Ectodermal cell (in vitro differentiated cells): ENCODE data around the gene TBPL2.
"Not testable (repeated sequence)": the region's sequence is repeated elsewhere in the genome, so short reads cannot be mapped to it uniquely, and the experiment has no call there.

Experiments
- H3K27ac ChIP-seq: 2 replicates; pipeline ENCODE4 v1.7.0; 2013; ENCODE audit warnings: mild to moderate bottlenecking, low read depth, low read length; ENCODE audit not compliant: insufficient read depth, poor library complexity, severe bottlenecking
- H3K27me3 ChIP-seq: 2 replicates; pipeline ENCODE4 v1.7.0; 2013; ENCODE audit warnings: mild to moderate bottlenecking, low read length; ENCODE audit not compliant: insufficient read depth, control insufficient read depth, poor library complexity, severe bottlenecking
- H3K36me3 ChIP-seq: one replicate; pipeline ENCODE4 v1.7.0; 2013; ENCODE audit warnings: low read length; ENCODE audit not compliant: control insufficient read depth, insufficient read depth
- H3K4me1 ChIP-seq: one replicate; pipeline ENCODE4 v1.7.0; 2013; ENCODE audit warnings: low read length; ENCODE audit not compliant: control insufficient read depth, insufficient read depth
- H3K4me3 ChIP-seq: 2 replicates; pipeline ENCODE4 v1.7.0; 2013; ENCODE audit warnings: low read depth, low read length, control low read depth; ENCODE audit not compliant: insufficient read depth
- H3K9me3 ChIP-seq: 2 replicates; pipeline ENCODE4 v1.7.0; 2013; ENCODE audit warnings: mild to moderate bottlenecking, low read length, moderate library complexity; ENCODE audit not compliant: control insufficient read depth
- WGBS, 2 experiments: methylation state at CpG; one replicate each; pipeline ENCODE4 v1.1.7; 2013; ENCODE audit warnings: missing lambda C conversion rate in 2 of 2; 5-methylcytosine and 5-hydroxymethylcytosine counted together

Gene TBPL2

DNA sequence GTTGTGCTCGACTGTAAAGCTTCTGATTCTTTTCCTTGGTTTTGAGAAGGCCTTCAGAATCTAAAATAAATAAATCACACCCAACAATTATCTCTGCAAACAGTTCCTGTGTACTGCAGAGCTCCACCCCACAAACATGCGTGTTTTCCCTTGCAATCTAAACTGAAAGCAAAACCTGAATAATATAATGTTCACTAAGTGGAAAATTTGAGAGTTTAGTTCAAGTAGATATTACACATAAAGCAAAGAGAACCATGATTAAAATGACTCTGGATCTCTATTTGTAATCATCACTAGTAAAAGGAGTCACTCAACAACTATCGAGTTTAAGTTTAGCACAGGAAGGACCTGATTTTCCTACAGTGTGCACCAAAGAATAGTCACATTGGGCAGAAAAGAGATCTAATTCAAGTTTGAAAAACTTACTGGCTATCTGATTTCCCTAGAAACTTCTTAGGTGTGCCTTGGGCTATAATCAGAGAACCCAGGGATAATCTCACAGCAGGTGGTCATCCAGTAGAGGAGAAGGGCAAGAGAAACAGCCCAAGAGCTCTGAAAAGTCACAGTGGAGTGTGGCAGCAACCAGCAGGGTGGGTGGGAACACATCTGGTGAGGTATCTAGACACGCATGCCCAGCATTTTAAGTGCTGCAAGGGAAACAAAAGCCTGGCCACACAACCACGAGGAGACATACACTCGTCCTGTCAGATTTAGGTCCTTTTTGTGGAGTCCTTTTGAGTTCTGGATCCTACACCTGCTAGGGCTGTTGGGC lies 54.2 kb downstream of the TBPL2 start:
- 90 to 95% methylated on average over 6 of the region's 6 CpGs for WGBS, 2 experiments
- Histone ChIP-seq H3K36me3 (peaks cover 12% of the 10 kb centered on the region), H3K4me3 (no peak overlapping the region), H3K4me1 (no peaks in the 10 kb centered on the region), H3K27ac (no peak overlapping the region), H3K9me3 (no peaks in the 10 kb centered on the region), H3K27me3 (no peaks in the 10 kb centered on the region)

DNA sequence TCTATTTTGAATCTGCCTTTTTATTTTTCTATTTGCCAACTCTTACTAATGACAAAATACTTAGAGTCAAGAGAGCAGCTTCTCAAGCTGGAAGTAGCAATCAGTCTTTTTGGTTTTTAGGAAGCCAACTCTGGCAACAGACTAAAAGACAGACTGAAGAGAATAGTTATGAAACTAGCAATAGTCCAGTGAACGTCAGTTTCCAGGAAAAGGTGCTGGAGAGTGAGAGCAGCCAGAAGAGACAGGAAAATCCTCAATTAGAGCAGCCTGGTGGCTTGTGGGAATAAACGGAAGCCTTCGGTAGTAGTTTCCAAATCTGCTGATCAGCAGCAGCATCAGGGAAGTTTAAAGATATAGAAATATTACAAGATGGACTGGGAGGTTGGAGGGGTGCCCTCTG lies 55.9 kb downstream of the TBPL2 start:
- Histone ChIP-seq H3K36me3 (peaks cover 16% of the 10 kb centered on the region), H3K4me1 (no peaks in the 10 kb centered on the region), H3K27me3 (no peaks in the 10 kb centered on the region), H3K27ac (no peak overlapping the region), H3K9me3 (no peaks in the 10 kb centered on the region), H3K4me3 (no peak overlapping the region)
- WGBS, 2 experiments: 95% methylated on average over 3 of the region's 3 CpGs

DNA sequence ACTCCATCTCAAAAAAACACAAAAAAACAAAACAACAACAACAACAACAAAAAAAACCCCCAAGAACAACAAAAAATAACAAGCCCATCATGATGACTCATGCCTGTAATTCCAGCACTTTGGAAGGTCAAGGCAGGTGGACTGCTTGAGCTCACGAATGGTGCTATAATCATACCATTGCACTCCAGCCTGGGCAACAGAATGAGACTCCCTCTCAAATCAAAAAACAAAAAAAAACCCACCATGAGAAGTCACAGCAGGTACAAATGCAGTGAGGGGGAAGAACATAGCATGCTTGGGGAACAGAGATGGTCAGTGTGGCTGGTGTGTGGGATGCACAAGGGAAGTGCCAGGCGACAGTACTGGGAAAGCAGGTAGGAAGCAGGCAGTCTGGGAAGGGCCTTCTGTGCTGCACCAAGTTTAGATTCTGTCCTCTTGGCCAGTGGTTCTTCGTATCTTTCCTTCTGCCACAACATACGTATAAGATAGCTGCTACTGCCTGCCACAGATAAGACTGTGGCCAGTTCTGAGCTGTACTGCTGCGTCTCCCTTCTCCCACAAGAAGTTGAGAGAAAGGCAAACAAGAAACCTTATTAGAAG lies 56.8 kb downstream of the TBPL2 start:
- peaks cover 16% of the 10 kb centered on the region for H3K36me3 ChIP-seq
- no peaks in the 10 kb centered on the region for H3K4me1 ChIP-seq
- WGBS, 2 experiments: 90 to 91% methylated on average over 5 of the region's 5 CpGs
- H3K4me3 ChIP-seq: no peak overlapping the region
- no peaks in the 10 kb centered on the region for H3K9me3 ChIP-seq
- H3K27me3 ChIP-seq: no peaks in the 10 kb centered on the region
- no peak overlapping the region for H3K27ac ChIP-seq

DNA sequence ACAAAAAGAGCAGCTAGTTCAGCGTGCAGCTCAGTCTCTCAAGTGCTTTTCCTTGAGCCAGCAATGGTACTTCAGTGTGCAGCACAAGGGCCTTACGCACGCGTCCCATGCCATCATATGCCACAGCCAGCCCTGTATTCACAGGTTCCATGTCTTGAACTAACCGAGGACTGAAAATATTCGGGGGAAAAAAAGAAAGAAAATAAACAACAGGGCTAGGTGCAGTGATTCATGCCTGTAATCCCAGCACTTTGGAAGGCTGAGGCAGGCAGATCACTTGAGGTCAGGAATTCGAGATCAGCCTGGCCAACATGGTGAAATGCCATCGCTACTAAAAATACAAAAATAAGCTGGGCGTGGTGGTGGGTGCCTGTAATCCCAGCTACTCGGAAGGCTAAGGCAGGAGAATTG lies 57.4 kb downstream of the TBPL2 start:
- 93 to 95% methylated on average over 10 of the region's 10 CpGs for WGBS, 2 experiments
- not testable (repeated sequence) for H3K4me3 ChIP-seq, H3K27ac ChIP-seq, H3K27me3 ChIP-seq, H3K9me3 ChIP-seq, H3K4me1 ChIP-seq
- H3K36me3 ChIP-seq: peaks cover 18% of the 10 kb centered on the region

DNA sequence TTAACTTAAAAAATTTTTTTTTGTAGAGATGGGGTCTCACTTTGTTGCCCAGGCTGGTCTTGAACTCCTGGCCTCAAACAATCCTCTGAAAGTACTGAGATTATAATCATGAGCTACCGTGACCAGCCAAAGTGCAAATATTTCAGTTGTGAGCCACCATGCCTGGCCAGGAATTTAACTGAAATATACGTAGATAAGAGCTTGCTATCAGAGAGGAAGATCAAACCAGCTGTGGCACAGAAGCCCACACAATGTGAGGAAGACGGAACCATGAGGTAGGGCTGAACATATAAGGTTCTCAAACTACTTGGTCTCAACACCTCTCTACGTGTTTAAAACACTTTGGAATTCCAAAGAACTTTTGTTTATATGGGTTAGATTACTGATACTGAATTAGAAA lies 57.9 kb downstream of the TBPL2 start:
- no peaks in the 10 kb centered on the region for H3K27me3 ChIP-seq
- WGBS, 2 experiments: 92 to 97% methylated on average over 3 of the region's 4 CpGs

DNA sequence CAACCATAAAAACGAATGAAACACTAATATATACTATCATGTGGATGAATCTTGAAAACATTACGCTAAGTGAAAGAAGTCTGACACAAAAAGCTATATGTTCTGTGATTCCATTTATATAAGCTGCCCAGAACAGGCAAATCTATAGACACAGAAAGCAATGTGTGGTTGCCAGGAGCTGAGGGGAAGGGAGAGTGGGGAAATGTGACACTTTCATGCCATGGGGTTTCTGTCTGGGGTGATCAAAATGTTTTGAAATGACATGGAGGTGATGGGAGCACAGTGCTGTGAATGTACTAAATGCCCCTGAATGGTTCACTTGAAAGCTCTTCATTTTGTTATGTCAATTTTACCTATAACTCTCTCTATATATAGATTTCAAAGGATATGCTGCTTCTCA lies 58.9 kb downstream of the TBPL2 start:
- peaks cover 21% of the 10 kb centered on the region for H3K36me3 ChIP-seq

More for the DNA sequence above, 57.9 kb downstream of the TBPL2 start:
- no peak overlapping the region for H3K4me3 ChIP-seq
- H3K9me3 ChIP-seq: no peaks in the 10 kb centered on the region
- no peaks in the 10 kb centered on the region for H3K4me1 ChIP-seq
- peaks cover 20% of the 10 kb centered on the region for H3K36me3 ChIP-seq
- H3K27ac ChIP-seq: no peak overlapping the region

DNA sequence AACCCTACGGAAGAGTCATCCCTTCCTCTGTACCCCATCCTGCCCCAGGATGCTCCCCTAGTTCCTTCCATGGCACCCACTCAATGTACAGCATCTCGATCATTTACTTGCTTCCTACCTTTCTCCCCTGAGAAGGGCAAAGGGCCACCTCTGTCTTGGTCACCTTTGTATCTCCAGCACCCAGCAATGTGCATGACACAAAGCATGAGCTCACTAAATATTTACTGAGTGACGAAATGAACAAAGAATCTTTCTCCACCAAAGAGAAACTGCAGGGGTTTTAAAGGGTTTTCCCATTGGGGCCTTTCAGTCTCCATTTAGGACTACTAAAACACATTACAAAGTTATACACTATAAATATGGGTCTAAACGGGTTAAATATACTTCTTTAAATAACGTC lies 59.4 kb downstream of the TBPL2 start:
- no peak overlapping the region for H3K27ac ChIP-seq
- H3K9me3 ChIP-seq: no peaks in the 10 kb centered on the region
- 94 to 95% methylated on average over 4 to 5 of the region's 5 CpGs for WGBS, 2 experiments
- no peaks in the 10 kb centered on the region for H3K4me1 ChIP-seq
- H3K36me3 ChIP-seq: peaks cover 23% of the 10 kb centered on the region
- H3K4me3 ChIP-seq: no peak overlapping the region
- no peaks in the 10 kb centered on the region for H3K27me3 ChIP-seq

More for the DNA sequence above, 58.9 kb downstream of the TBPL2 start:
- no peaks in the 10 kb centered on the region for H3K27me3 ChIP-seq
- no peak overlapping the region for H3K27ac ChIP-seq
- H3K4me3 ChIP-seq: no peak overlapping the region
- no peaks in the 10 kb centered on the region for H3K9me3 ChIP-seq
- WGBS, 2 experiments: 100% methylated on average over 1 of the region's 2 CpGs
- no peaks in the 10 kb centered on the region for H3K4me1 ChIP-seq

DNA sequence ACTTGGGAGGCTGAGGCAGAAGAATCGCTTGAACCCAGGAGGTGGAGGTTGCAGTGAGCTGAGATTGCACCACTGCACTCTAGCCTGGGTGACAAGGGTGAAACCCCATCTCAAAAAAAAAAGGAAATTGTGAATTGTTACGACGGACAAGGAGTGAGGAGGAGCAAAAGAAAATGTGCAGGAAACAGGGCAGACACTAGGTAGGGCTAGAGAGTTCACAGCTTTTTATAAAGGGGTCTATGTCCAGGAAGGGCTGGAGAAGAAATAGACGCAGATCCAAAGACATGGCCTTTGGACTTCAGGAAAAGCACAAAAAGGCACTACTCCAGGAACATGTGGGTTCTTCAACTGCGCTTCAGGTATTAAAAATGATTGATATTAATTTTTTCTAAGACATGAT lies 63.2 kb downstream of the TBPL2 start:
- H3K36me3 ChIP-seq: peaks cover 18% of the 10 kb centered on the region
- no peaks in the 10 kb centered on the region for H3K4me1 ChIP-seq
- 91 to 94% methylated on average over 4 to 5 of the region's 5 CpGs for WGBS, 2 experiments
- no peak overlapping the region for H3K27ac ChIP-seq
- H3K9me3 ChIP-seq: no peaks in the 10 kb centered on the region
- no peaks in the 10 kb centered on the region for H3K27me3 ChIP-seq
- no peak overlapping the region for H3K4me3 ChIP-seq

DNA sequence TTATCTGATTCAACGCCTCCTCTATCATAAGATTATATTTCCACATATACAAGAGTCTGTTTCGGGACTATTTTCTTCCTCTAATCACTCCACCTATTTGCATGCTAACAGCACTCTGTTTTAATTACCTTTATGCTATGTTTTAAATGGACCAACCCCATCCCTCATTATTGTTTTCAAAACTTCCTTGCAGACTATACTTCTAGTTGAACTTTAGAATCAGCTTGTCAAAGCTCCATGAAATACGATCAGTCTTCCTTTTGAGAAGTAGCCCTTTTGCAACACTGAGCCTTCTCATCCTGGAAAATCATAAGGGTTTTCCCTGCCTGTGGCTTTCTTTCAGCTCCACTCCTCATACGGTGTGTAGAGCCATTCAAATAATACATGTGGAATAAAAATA lies 65.6 kb downstream of the TBPL2 start:
- Histone ChIP-seq H3K9me3 (no peaks in the 10 kb centered on the region), H3K36me3 (peaks cover 7% of the 10 kb centered on the region), H3K27ac (no peak overlapping the region), H3K4me3 (no peak overlapping the region), H3K27me3 (no peaks in the 10 kb centered on the region), H3K4me1 (no peaks in the 10 kb centered on the region)
- WGBS, 2 experiments: 90 to 96% methylated on average over 3 to 4 of the region's 4 CpGs

DNA sequence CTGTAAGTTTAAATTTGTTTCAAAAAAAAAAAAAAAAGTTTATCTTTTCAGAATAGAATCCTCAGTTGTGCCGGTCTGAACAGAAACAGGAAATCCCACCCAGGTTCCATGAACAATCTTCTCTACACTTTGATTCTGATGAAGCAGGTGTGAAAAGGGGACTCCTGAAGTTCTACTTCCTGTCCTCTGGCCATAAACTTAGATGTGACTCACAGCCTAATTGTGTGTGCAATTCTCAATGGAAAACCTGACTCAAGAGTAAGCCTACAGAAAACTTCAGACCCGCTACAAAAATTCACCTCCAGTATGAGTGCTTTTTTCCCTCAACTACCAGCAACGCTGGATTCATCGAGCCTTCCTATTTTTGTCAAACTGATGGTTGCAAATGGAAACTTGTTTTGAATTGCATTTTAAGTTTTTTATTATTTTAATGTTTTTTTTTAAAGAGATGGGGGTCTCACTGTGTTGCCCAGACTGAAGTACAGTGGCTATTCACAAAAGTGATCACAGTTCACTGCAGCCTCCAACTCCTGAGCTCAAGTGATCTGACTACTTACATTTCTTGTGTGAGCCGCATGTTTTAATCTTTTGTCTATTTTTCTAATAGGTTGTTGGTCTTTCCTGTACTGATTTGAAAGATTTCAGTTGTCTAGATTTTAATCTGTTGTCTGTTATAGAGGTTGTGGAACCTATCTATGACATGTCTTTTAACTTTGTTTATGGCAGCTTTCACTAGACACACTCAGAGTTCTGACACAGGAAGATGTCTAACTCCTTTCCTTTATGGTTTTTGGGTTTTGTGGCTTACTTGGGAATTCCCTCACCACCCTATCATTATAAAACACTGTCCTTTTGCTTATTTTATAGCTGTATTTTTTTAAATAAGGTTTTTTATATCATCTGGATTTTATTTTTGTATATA lies 66.4 kb downstream of the TBPL2 start:
- no peaks in the 10 kb centered on the region for H3K4me1 ChIP-seq
- 72 to 79% methylated on average over 5 of the region's 5 CpGs for WGBS, 2 experiments
- peaks cover 7% of the 10 kb centered on the region for H3K36me3 ChIP-seq
- no peaks in the 10 kb centered on the region for H3K9me3 ChIP-seq
- H3K27ac ChIP-seq: no peak overlapping the region
- H3K4me3 ChIP-seq: no peak overlapping the region
- no peaks in the 10 kb centered on the region for H3K27me3 ChIP-seq
